ENCODE measurements around the gene SNORC. TPM values are rescaled to one million over a fixed set of nuclear protein-coding genes. Genes with fewer than 3 reads are reported as not detected.

SNORC gene
- total and polyA plus RNA-seq, 2 experiments from 2014 or later, result 2.2 to 7.5 TPM

DNA sequence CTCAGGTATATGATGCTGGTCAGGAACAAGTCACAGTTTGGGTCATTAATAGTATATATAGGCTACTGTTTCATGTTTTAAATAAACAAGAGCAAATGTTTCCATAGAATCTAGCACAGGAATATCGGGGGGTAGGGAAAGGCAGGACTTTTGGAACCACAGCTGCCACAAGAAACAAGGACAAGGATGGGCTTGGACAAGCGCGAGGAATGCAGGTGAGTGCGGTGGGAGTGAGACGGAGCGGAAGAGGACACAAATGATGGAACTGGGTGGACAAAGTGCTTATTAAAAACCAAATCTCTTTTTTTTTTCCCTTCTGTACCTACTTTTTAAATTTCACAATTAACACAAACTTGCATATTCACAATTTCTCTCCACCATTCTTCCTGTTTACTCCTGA lies 49.1 kb downstream of the SNORC start:
- H3K4me1 ChIP-seq (ENCODE audit: insufficient read depth), result no peaks in the 10 kb centered on the region
- TF ChIP-seq, protein P1, sequence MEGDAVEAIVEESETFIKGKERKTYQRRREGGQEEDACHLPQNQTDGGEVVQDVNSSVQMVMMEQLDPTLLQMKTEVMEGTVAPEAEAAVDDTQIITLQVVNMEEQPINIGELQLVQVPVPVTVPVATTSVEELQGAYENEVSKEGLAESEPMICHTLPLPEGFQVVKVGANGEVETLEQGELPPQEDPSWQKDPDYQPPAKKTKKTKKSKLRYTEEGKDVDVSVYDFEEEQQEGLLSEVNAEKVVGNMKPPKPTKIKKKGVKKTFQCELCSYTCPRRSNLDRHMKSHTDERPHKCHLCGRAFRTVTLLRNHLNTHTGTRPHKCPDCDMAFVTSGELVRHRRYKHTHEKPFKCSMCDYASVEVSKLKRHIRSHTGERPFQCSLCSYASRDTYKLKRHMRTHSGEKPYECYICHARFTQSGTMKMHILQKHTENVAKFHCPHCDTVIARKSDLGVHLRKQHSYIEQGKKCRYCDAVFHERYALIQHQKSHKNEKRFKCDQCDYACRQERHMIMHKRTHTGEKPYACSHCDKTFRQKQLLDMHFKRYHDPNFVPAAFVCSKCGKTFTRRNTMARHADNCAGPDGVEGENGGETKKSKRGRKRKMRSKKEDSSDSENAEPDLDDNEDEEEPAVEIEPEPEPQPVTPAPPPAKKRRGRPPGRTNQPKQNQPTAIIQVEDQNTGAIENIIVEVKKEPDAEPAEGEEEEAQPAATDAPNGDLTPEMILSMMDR (IDR thresholded peaks at IDR 0.05; ENCODE audit: poor library complexity), result no peak
- TF ChIP-seq EZH2 (IDR thresholded peaks at IDR 0.05; ENCODE audit: borderline replicate concordance) (no peak), EZH2phosphoT487 (IDR thresholded peaks at IDR 0.05; ENCODE audit: low read depth, severe bottlenecking, unreplicated experiment) (no peak)
- H3K79me2 ChIP-seq, result no peaks in the 10 kb centered on the region
- WGBS (ENCODE audit: low lambda C conversion rate, missing lambda C conversion rate), result 95% methylated on average over 6 of the region's 6 CpGs
- H2AFZ ChIP-seq, result no peak overlapping the region
- no peak overlapping the region for H3K4me3 ChIP-seq
- H4K20me1 ChIP-seq (ENCODE audit: insufficient read depth, poor library complexity, severe bottlenecking), result no peaks in the 10 kb centered on the region
- H3K9me3 ChIP-seq (ENCODE audit: low read depth), result no peaks in the 10 kb centered on the region
- peaks cover under 1% of the 10 kb centered on the region for H3K27me3 ChIP-seq
- H3K4me2 ChIP-seq, result no peak overlapping the region
- DNase-seq (ENCODE audit: low spot score), result no peak
- H3K27ac ChIP-seq, result no peak overlapping the region
- H3K9me2 ChIP-seq (replicated peaks; ENCODE audit: insufficient read depth), result no peaks in the 10 kb centered on the region
- H3K36me3 ChIP-seq (replicated peaks; ENCODE audit: insufficient read depth, low read depth), result no peaks in the 10 kb centered on the region

DNA sequence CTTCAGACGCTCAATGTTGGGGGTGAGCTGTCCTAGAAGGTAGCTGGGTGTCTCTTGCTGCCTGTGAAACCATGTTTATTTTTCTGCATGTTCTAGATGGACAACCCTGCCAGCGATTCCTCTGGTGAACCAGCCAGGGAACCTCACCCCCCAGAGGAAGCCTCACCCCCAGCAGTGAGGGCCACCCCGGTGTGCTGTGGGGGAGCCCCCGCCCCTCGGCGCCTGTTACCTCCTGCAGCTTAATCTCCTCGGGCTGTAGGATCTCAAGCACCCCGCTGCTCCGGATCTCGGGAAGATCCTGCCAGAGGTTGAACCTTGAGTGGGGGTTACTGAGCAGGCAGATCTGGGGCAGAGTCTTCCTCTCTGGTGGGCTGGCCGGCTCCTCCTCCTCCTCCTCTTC lies 50.0 kb downstream of the SNORC start:
- Histone ChIP-seq H3K9me3 (ENCODE audit: low read depth) (no peaks in the 10 kb centered on the region), H3K9me2 (replicated peaks; ENCODE audit: insufficient read depth) (no peaks in the 10 kb centered on the region), H3K27me3 (peaks cover 8% of the 10 kb centered on the region), H3K79me2 (no peaks in the 10 kb centered on the region), H3K4me2 (no peak overlapping the region), H3K27ac (no peak overlapping the region), H4K20me1 (ENCODE audit: insufficient read depth, poor library complexity, severe bottlenecking) (no peaks in the 10 kb centered on the region), H3K4me1 (ENCODE audit: insufficient read depth) (no peaks in the 10 kb centered on the region), H2AFZ (no peak overlapping the region), H3K36me3 (replicated peaks; ENCODE audit: insufficient read depth, low read depth) (no peaks in the 10 kb centered on the region), H3K4me3 (no peak overlapping the region)
- TF ChIP-seq, protein P1 (IDR thresholded peaks at IDR 0.05; ENCODE audit: poor library complexity), result no peak
- TF ChIP-seq EZH2phosphoT487 (IDR thresholded peaks at IDR 0.05; ENCODE audit: low read depth, severe bottlenecking, unreplicated experiment) (no peak), EZH2 (IDR thresholded peaks at IDR 0.05; ENCODE audit: borderline replicate concordance) (no peak)
- DNase-seq (ENCODE audit: low spot score), result no peak
- WGBS (ENCODE audit: low lambda C conversion rate, missing lambda C conversion rate), result 60% methylated on average over 11 of the region's 11 CpGs

DNA sequence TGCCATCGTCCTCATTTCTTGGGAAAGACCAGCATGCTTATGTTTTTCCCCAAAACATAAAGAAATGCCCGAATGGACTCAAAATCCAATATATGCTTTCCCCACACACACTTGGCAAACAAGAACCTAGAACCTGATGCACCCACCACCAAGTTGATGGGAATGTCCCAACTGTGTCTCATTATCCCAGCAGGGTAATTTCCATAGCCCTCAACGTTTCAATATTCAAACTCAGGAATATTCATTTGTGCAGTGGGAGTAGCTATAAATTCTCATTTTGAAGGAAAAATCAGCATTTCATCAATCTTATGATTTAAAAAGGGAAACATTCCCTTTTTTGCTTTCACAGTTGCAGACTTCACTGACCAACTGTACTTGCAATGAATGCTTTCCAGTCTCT lies 50.7 kb downstream of the SNORC start:
- H3K4me2 ChIP-seq, result no peak overlapping the region
- TF ChIP-seq EZH2phosphoT487 (IDR thresholded peaks at IDR 0.05; ENCODE audit: low read depth, severe bottlenecking, unreplicated experiment), result no peak
- TF ChIP-seq EZH2 (IDR thresholded peaks at IDR 0.05; ENCODE audit: borderline replicate concordance), result no peak
- TF ChIP-seq, protein P1 (IDR thresholded peaks at IDR 0.05; ENCODE audit: poor library complexity), result no peak
- no peaks in the 10 kb centered on the region for H3K36me3 ChIP-seq (replicated peaks; ENCODE audit: insufficient read depth, low read depth)
- DNase-seq (ENCODE audit: low spot score), result no peak
- H3K4me1 ChIP-seq (ENCODE audit: insufficient read depth), result no peaks in the 10 kb centered on the region
- no peaks in the 10 kb centered on the region for H3K79me2 ChIP-seq
- no peaks in the 10 kb centered on the region for H3K9me2 ChIP-seq (replicated peaks; ENCODE audit: insufficient read depth)
- H3K27ac ChIP-seq, result no peak overlapping the region
- 93% methylated on average over 3 of the region's 3 CpGs for WGBS (ENCODE audit: low lambda C conversion rate, missing lambda C conversion rate)
- peaks cover 15% of the 10 kb centered on the region for H3K27me3 ChIP-seq
- H3K4me3 ChIP-seq, result no peak overlapping the region
- H4K20me1 ChIP-seq (ENCODE audit: insufficient read depth, poor library complexity, severe bottlenecking), result no peaks in the 10 kb centered on the region
- no peaks in the 10 kb centered on the region for H3K9me3 ChIP-seq (ENCODE audit: low read depth)
- no peak overlapping the region for H2AFZ ChIP-seq

DNA sequence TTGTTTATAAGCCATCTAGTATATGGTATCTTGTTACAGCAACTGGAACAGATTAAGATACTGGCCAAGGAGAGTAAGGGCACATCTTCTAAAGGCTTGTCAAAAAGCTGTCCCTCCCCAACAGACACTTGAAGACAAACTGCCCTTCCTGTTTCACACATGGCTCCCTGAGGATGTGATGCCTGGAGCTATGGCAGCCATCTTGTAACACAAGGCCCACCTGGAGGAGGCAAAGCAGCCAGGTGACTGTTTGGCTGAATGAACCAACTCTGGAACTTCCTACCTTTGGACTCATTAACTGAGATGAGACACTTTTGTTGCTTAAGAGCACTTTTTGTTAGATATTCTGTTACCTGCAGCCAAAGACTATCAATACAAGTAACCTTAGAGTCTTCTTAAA lies 54.4 kb downstream of the SNORC start:
- Histone ChIP-seq H3K9me2 (replicated peaks; ENCODE audit: insufficient read depth) (no peaks in the 10 kb centered on the region), H4K20me1 (ENCODE audit: insufficient read depth, poor library complexity, severe bottlenecking) (no peaks in the 10 kb centered on the region), H3K9me3 (ENCODE audit: low read depth) (no peaks in the 10 kb centered on the region), H3K4me3 (no peak overlapping the region), H3K27ac (no peak overlapping the region), H3K79me2 (no peaks in the 10 kb centered on the region), H3K27me3 (peaks cover 47% of the 10 kb centered on the region), H3K4me2 (no peak overlapping the region), H3K4me1 (ENCODE audit: insufficient read depth) (peaks cover 11% of the 10 kb centered on the region), H3K36me3 (replicated peaks; ENCODE audit: insufficient read depth, low read depth) (no peaks in the 10 kb centered on the region), H2AFZ (no peak overlapping the region)
- no peak for DNase-seq (ENCODE audit: low spot score)
- TF ChIP-seq EZH2phosphoT487 (IDR thresholded peaks at IDR 0.05; ENCODE audit: low read depth, severe bottlenecking, unreplicated experiment), result no peak
- TF ChIP-seq, protein P1 (IDR thresholded peaks at IDR 0.05; ENCODE audit: poor library complexity), result no peak
- TF ChIP-seq EZH2 (IDR thresholded peaks at IDR 0.05; ENCODE audit: borderline replicate concordance), result no peak
